ENCODE results near the gene PRPF8.
A peak's percentile ranks its signal among the peaks of the same experiment; 100 is the strongest.
"Not testable (repeated sequence)": the region's sequence is repeated elsewhere in the genome, so short reads cannot be mapped to it uniquely, and the experiment has no call there.

The PRPF8 gene

GRCh38 chr17:1688405-1688804, 3.7 kb upstream of the PRPF8 start:
- not testable (repeated sequence) for DNase-seq

- no peak for DNase-seq
Measured at GRCh38 chr17:1686086-1686485, 1.4 kb upstream of the PRPF8 start.

GRCh38 chr17:1683459-1683858, 1.2 kb downstream of the PRPF8 start:
- DNase-seq: no peak

GRCh38 chr17:1676401-1676800, 8.3 kb downstream of the PRPF8 start:
- no peak for DNase-seq

GRCh38 chr17:1673041-1673785, 11.5 kb downstream of the PRPF8 start:
- no peak for DNase-seq

GRCh38 chr17:1663934-1664333, 20.7 kb downstream of the PRPF8 start:
- DNase-seq: not testable (repeated sequence)

- no peak for DNase-seq
Measured at GRCh38 chr17:1661045-1661444, 23.6 kb downstream of the PRPF8 start.

GRCh38 chr17:1658100-1658499, 26.6 kb downstream of the PRPF8 start:
- DNase-seq: no peak

GRCh38 chr17:1653735-1654134, 30.9 kb downstream of the PRPF8 start:
- DNase-seq: no peak

GRCh38 chr17:1652794-1653193, 31.9 kb downstream of the PRPF8 start:
- not testable (repeated sequence) for DNase-seq

GRCh38 chr17:1651559-1651844, 33.2 kb downstream of the PRPF8 start:
- DNase-seq: no peak

- DNase-seq: no peak
Measured at GRCh38 chr17:1650731-1651558, 33.7 kb downstream of the PRPF8 start.

- DNase-seq: peak; percentile 48
Measured at GRCh38 chr17:1649844-1650501, 34.7 kb downstream of the PRPF8 start, which contains the start of gene RILP. TSS of gene RILP (minus strand) at chr17:1649866. CDS start at chr17:1649804, 62 bp downstream.

GRCh38 chr17:1648963-1649843, 35.5 kb downstream of the PRPF8 start:
- DNase-seq: peak; percentile 95

- peak; percentile 95 for DNase-seq
Measured at GRCh38 chr17:1648173-1648962, 36.3 kb downstream of the PRPF8 start.

GRCh38 chr17:1647802-1648171, 36.9 kb downstream of the PRPF8 start:
- peak; percentile 7 for DNase-seq

GRCh38 chr17:1646199-1646875, 38.3 kb downstream of the PRPF8 start:
- DNase-seq: no peak

GRCh38 chr17:1645207-1646171, 39.2 kb downstream of the PRPF8 start, which contains the start of gene SCARF1:
TSS of gene SCARF1 (minus strand) at chr17:1645732. CDS start at chr17:1645697, 35 bp downstream.
- DNase-seq: peak; percentile 20

- no peak for DNase-seq
Measured at GRCh38 chr17:1644493-1645206, 40.0 kb downstream of the PRPF8 start.

Data from retina (tissue), 1 donor.